ENCODE results near the gene ZNRD2. TPM values are rescaled to one million over a fixed set of nuclear protein-coding genes. Genes with fewer than 3 reads are reported as not detected.
A peak's percentile ranks its signal among the peaks of the same experiment; 100 is the strongest.

The ZNRD2 gene
- total and polyA plus RNA-seq, 10 of the 15 experiments (the other 5 are each of a cell fraction or from before 2014, with no cell fraction given) = 7.9 to 111 (median 55.4) TPM

DNA sequence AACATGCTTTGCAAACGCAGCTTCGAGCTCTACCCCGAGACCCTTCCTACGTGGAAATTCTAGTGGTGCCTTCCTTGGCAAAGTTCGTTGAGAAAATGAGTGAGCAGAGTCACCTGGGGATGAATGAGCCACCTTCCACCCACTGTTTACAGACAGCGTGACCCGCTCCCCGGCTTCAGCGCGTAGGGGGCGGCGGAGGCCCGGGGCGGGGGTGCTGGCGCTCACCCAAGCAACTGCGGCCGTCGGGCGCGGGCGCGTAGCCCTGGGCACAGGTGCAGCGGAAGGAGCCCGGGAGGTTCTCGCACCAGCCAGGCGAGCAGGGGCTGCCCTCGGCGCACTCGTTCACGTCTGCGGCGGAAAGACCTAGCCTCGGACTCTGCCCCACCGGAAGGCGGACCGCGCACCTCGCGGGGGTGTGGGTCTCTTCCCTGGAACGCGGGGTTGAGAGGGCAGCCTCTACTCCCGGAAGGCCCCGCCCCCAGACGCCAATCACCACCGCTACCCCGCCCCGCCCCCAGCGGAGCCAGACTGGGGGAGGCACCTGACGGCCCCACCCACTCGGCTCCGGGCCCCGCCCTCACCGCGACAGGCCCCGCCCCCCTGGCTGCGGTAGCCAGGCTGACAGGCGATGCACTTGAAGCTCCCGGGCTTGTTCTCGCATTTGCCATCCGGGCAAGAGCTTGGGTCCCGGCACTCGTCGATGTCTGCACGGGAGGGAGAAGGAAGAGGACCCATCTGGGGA, 23.9 kb upstream of the ZNRD2 start (continued):
- TF ChIP-seq, protein P1, sequence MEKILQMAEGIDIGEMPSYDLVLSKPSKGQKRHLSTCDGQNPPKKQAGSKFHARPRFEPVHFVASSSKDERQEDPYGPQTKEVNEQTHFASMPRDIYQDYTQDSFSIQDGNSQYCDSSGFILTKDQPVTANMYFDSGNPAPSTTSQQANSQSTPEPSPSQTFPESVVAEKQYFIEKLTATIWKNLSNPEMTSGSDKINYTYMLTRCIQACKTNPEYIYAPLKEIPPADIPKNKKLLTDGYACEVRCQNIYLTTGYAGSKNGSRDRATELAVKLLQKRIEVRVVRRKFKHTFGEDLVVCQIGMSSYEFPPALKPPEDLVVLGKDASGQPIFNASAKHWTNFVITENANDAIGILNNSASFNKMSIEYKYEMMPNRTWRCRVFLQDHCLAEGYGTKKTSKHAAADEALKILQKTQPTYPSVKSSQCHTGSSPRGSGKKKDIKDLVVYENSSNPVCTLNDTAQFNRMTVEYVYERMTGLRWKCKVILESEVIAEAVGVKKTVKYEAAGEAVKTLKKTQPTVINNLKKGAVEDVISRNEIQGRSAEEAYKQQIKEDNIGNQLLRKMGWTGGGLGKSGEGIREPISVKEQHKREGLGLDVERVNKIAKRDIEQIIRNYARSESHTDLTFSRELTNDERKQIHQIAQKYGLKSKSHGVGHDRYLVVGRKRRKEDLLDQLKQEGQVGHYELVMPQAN (conservative IDR thresholded peaks at IDR 0.05) = 0 out of 2 replicates have a peak, but pooled peaks have one; percentile 50
- TF ChIP-seq ATF7 (IDR thresholded peaks at IDR 0.05; ENCODE audit: low read depth) (no peak), NR2C1 (IDR thresholded peaks at IDR 0.05) (no peak), HDGF (IDR thresholded peaks at IDR 0.05) (no peak), ZNF384 (IDR thresholded peaks at IDR 0.05; ENCODE audit: borderline replicate concordance, low read depth, low read length) (no peak), SMARCA5 (IDR thresholded peaks at IDR 0.05) (no peak; the same call in 1 of the 2 replicates), RAD21 (IDR thresholded peaks at IDR 0.05; ENCODE audit: insufficient read depth, low read depth, low read length) (no peak), TBL1XR1 (IDR thresholded peaks at IDR 0.05; ENCODE audit: low read depth, low read length) (no peak), POU2F2 (IDR thresholded peaks at IDR 0.05; ENCODE audit: borderline replicate concordance, low read depth, low read length) (no peak), TCF3 (IDR thresholded peaks at IDR 0.05; ENCODE audit: borderline replicate concordance, insufficient read depth, low read depth, low read length) (peak; percentile 91), KDM1A (IDR thresholded peaks at IDR 0.05; ENCODE audit: borderline replicate concordance) (no peak)
- TF ChIP-seq, protein P2, sequence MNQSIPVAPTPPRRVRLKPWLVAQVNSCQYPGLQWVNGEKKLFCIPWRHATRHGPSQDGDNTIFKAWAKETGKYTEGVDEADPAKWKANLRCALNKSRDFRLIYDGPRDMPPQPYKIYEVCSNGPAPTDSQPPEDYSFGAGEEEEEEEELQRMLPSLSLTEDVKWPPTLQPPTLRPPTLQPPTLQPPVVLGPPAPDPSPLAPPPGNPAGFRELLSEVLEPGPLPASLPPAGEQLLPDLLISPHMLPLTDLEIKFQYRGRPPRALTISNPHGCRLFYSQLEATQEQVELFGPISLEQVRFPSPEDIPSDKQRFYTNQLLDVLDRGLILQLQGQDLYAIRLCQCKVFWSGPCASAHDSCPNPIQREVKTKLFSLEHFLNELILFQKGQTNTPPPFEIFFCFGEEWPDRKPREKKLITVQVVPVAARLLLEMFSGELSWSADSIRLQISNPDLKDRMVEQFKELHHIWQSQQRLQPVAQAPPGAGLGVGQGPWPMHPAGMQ (IDR thresholded peaks at IDR 0.05; ENCODE audit: borderline replicate concordance) = no peak
- TF ChIP-seq, protein P3, sequence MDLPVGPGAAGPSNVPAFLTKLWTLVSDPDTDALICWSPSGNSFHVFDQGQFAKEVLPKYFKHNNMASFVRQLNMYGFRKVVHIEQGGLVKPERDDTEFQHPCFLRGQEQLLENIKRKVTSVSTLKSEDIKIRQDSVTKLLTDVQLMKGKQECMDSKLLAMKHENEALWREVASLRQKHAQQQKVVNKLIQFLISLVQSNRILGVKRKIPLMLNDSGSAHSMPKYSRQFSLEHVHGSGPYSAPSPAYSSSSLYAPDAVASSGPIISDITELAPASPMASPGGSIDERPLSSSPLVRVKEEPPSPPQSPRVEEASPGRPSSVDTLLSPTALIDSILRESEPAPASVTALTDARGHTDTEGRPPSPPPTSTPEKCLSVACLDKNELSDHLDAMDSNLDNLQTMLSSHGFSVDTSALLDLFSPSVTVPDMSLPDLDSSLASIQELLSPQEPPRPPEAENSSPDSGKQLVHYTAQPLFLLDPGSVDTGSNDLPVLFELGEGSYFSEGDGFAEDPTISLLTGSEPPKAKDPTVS (IDR thresholded peaks at IDR 0.05; ENCODE audit: low read depth, low read length) = no peak
- TF ChIP-seq, protein P4, sequence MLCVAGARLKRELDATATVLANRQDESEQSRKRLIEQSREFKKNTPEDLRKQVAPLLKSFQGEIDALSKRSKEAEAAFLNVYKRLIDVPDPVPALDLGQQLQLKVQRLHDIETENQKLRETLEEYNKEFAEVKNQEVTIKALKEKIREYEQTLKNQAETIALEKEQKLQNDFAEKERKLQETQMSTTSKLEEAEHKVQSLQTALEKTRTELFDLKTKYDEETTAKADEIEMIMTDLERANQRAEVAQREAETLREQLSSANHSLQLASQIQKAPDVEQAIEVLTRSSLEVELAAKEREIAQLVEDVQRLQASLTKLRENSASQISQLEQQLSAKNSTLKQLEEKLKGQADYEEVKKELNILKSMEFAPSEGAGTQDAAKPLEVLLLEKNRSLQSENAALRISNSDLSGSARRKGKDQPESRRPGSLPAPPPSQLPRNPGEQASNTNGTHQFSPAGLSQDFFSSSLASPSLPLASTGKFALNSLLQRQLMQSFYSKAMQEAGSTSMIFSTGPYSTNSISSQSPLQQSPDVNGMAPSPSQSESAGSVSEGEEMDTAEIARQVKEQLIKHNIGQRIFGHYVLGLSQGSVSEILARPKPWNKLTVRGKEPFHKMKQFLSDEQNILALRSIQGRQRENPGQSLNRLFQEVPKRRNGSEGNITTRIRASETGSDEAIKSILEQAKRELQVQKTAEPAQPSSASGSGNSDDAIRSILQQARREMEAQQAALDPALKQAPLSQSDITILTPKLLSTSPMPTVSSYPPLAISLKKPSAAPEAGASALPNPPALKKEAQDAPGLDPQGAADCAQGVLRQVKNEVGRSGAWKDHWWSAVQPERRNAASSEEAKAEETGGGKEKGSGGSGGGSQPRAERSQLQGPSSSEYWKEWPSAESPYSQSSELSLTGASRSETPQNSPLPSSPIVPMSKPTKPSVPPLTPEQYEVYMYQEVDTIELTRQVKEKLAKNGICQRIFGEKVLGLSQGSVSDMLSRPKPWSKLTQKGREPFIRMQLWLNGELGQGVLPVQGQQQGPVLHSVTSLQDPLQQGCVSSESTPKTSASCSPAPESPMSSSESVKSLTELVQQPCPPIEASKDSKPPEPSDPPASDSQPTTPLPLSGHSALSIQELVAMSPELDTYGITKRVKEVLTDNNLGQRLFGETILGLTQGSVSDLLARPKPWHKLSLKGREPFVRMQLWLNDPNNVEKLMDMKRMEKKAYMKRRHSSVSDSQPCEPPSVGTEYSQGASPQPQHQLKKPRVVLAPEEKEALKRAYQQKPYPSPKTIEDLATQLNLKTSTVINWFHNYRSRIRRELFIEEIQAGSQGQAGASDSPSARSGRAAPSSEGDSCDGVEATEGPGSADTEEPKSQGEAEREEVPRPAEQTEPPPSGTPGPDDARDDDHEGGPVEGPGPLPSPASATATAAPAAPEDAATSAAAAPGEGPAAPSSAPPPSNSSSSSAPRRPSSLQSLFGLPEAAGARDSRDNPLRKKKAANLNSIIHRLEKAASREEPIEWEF (IDR thresholded peaks at IDR 0.05; ENCODE audit: insufficient replicate concordance, low read depth, low read length) = no peak
- TF ChIP-seq, protein P5, sequence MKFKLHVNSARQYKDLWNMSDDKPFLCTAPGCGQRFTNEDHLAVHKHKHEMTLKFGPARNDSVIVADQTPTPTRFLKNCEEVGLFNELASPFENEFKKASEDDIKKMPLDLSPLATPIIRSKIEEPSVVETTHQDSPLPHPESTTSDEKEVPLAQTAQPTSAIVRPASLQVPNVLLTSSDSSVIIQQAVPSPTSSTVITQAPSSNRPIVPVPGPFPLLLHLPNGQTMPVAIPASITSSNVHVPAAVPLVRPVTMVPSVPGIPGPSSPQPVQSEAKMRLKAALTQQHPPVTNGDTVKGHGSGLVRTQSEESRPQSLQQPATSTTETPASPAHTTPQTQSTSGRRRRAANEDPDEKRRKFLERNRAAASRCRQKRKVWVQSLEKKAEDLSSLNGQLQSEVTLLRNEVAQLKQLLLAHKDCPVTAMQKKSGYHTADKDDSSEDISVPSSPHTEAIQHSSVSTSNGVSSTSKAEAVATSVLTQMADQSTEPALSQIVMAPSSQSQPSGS (IDR thresholded peaks at IDR 0.05; ENCODE audit: low read length) = no peak
- TF ChIP-seq, protein P6, sequence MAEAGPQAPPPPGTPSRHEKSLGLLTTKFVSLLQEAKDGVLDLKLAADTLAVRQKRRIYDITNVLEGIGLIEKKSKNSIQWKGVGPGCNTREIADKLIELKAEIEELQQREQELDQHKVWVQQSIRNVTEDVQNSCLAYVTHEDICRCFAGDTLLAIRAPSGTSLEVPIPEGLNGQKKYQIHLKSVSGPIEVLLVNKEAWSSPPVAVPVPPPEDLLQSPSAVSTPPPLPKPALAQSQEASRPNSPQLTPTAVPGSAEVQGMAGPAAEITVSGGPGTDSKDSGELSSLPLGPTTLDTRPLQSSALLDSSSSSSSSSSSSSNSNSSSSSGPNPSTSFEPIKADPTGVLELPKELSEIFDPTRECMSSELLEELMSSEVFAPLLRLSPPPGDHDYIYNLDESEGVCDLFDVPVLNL (IDR thresholded peaks at IDR 0.05; ENCODE audit: low read depth, low read length) = no peak
